ENCODE data around the gene DDI2.
"Not testable (repeated sequence)": the region's sequence is repeated elsewhere in the genome, so short reads cannot be mapped to it uniquely, and the experiment has no call there.

Gene DDI2

GRCh38 chr1:15637826-15638225, 20.6 kb downstream of the DDI2 start:
- no peak for DNase-seq

GRCh38 chr1:15639262-15639661, 22.0 kb downstream of the DDI2 start:
- no peak for DNase-seq

DNA sequence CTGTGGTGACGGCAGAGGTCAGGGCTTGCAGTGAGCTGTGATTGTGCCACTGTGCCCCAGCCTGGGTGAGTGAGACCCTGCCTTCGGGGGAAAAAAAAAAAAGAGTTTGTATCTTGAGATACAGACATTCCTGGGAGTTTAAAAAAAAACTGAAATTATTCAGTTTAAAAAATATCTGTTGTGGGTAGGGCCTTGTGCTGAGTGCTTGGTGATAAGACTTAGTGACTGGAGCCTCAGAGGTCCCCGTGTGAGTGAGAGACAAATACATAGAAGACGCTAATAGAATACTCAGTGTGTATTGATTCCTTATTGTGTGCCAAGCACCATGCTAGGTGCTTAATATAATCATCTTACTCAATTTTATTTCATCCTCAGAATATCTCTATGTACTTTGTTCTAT, 22.7 kb downstream of the DDI2 start:
- DNase-seq = no peak

GRCh38 chr1:15640667-15641066, 23.4 kb downstream of the DDI2 start:
- DNase-seq = peak in 1 of 2 donors; percentile 28

DNA sequence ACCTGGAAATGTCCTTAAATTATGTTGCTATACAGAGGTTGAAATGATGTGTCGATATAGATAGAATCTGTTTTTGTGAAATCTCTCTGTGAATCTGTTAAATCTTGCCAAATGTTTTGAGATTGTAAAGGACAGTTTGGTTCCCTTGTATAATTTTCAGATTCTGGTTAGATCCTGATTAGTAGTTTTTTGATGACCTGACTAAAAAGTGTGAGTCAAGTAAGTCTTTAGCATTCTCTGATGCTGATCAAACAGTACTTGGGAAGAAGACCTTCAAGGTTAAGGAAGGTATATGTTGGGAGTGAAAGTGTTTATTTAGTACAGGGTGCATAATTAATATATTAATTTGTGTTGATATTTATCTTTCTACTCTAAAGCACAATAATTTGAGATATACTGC, 32.7 kb downstream of the DDI2 start:
- DNase-seq = no peak

DNA sequence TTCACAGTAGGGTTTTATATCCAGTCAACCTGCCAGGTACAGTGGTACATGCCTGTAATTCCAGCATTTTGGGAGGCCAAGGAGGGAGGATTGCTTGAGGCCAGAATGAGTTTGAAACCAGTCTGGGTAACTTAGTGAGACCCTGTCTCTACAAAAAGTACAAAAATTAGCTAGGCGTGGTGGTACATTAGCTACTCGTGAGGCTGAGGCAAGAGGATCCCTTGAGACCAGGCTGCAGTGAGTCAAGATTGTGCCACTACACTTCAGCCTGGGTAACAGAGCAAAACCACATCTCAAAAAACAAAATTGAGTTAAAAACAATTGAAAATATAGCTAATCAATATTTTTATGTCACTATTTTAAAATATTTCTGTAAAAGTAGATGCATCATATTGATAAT, 33.2 kb downstream of the DDI2 start:
- DNase-seq = no peak

- not testable (repeated sequence) for DNase-seq
These were observed 34.9 kb downstream of the DDI2 start for GRCh38 chr1:15652130-15652529.

DNA sequence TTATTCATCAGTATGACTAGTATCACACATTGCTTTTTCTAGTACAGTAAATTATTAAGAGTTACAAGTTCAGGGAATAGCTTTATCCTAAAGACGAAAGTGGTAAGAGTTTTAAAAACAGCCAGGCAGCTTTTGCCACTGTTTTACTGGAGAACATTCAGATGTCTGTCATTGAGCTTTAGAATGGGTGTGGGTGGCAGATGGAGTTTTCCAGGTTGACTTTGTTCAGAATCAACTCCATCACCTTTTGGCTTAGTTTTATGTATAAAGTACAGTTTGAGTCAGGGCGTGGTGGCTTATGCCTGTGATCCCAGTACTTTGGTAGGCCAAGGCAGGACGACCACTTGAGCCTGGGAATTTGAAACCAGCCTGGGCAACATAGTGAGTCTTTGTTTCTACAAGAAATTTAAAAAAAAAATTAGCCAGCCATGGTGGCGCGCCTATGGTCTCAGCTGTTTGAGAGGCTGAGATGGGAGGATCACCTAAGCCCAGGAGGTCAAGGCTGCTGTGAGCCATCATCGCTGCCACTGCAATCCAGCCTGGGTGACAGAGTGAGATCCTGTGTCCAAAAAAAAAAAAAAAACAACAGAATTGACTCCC, 36.9 kb downstream of the DDI2 start:
- no peak for DNase-seq

- peak in 1 of 2 donors; percentile 16 for DNase-seq
These were observed 39.2 kb downstream of the DDI2 start for GRCh38 chr1:15656464-15656863.

DNA sequence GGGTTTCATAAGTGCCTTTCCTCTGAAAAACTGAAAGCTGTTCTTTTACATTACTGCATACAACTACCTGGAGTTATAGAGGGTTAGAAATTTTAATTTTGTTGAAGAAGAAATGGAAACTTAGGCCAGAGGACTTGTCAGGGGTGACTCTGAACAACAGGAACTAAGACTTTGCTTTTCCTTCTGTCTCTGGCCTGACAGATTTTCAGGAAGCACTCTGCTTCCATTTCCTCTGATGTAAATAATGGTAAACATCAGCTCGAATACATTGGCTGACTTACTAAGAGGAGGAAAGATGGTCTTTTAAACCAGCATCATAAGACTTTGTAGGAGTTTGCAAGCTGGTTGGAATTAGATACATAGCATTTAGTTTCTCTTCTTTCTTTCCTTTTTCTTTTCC, 39.8 kb downstream of the DDI2 start:
- peak; percentile 20 for DNase-seq

DNA sequence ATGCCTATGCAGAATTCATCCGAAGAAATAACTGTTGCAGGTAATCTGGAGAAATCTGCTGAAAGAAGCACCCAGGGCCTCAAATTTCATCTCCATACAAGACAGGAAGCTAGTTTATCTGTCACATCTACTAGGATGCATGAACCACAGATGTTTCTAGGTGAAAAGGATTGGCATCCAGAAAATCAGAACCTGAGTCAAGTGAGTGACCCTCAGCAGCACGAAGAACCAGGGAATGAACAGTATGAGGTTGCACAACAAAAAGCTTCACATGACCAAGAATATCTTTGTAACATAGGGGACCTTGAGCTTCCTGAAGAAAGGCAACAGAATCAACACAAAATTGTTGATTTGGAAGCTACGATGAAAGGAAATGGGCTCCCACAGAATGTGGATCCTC, 42.9 kb downstream of the DDI2 start:
- DNase-seq = no peak

DNA sequence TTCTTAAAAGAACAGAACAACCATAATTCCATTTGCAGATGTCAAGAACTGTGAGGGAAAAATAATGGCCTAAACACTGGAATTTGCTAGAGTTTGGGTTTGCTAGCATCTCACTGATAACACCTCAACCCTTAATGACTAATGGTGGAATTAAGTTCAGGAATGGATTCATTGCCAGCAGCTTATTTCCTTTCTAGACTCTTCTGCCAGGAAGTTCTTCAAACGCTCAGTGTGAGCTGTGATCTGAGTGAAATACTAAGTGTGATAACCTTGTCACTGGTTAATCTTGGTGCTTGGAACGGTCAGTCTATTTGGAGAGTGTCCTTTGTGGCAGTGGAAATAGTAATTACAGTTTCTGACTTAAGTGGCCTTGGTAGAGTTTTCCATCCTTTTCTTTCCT, 45.2 kb downstream of the DDI2 start:
- no peak for DNase-seq

- DNase-seq = no peak
These were observed 46.7 kb downstream of the DDI2 start for GRCh38 chr1:15663925-15664324.

GRCh38 chr1:15667362-15667761, 50.1 kb downstream of the DDI2 start:
- DNase-seq = no peak

DNA sequence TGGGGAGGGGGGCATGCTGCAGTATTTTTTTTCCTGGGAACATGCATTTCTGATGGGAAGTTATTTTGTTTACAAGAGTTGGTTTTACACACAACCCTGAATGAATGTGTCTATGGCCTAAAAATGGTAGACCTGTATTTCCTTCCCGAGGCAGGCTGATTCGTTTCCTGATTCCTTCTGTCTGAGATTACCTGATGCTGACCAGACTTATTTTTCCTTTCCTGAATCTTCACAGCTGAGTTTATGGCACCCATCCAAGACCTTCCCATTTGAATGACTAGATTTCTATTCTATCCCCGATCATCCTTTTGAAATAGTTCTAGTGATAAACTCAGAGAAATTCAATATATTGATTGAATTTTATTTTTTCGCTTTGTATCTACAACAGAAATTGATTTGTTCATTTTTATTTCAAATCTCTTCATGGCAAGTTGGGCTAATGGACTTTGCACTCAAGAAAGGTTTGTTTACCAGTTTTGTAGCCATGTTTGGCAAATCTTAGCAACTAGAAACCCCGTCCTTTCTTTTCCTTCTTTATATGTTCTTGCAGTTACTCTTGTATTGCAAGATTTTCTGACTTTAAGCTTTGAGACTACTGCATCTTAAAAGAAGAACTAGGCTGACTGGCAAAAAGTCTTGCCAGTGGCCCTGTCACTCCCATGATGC, 51.0 kb downstream of the DDI2 start:
- DNase-seq = no peak

- DNase-seq = no peak
These were observed 51.8 kb downstream of the DDI2 start for GRCh38 chr1:15669074-15669473.

GRCh38 chr1:15669864-15670263, 52.6 kb downstream of the DDI2 start:
- DNase-seq = no peak

- no peak for DNase-seq
These were observed 54.2 kb downstream of the DDI2 start for GRCh38 chr1:15671430-15671829.

- DNase-seq = peak; percentile 80 to 83
These were observed 57.3 kb downstream of the DDI2 start for GRCh38 chr1:15674386-15675159.

GRCh38 chr1:15676010-15676409, 58.8 kb downstream of the DDI2 start:
- peak; percentile 63 to 64 for DNase-seq

DNA sequence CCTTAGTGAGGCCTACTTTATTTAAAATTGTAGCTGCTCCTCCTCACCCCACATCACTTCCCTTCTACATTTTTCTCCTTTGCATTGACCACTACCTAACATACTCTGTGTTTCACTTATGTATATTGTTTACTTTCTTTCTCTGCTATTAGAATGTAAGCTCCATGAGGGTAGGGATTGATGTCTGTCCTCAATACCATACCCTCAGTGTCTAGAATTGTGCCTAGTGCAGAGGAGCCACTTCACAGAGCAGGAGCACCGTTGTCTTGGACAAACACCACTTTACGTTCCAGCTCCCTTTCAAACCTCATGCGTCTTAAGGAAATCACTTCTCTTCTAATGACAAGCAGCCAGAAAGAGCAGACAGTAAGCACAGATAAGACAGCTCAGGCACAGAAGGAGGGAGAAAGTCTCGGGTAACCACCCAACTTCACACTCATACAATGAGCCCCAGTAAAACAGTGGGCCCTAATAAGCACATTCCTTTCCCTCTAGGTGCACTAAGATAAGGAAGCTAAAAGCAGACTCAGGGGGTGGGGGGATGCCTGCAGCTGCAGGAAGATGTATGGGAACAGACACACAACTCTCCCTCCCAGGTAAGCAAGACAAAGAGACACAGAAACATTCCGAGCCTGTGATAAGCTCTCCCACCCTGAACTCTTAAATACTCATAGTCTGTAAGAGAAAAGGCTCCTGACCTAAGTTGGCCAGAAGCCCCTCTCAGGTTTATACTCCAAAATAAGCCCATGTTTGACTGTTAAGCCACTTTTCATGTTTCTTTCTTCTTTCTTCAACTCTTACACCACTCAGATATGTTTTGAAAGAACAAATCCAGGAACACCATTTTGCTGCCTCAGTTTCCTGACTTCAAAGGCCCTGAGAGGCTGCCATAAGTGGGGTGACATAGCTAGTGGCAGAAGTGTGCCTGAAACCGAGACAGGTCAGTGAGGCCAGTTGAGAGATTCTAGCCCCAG, 59.7 kb downstream of the DDI2 start:
- no peak for DNase-seq

- peak; percentile 46 to 51 for DNase-seq
These were observed 61.3 kb downstream of the DDI2 start for GRCh38 chr1:15678578-15678977.

DNA sequence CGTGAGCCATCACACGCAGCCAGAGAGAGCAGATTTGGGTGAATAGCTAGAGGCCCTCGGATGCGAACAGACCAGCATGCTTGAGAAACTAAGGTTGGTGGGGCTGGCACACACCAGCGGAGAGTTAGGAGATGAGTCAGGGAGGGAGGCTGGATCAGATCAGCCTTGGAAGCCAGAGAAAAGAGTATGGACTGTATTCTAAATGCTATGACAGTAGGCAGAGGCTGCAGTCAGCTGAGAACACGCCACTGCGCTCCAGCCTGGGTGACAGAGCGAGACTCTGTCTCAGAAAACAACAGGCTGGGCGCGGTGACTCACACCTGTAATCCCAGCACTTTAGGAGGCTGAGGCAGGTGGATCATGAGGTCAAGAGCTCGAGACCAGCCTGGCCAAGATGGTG, 62.9 kb downstream of the DDI2 start:
- peak in 1 of 2 donors; percentile 35 for DNase-seq

Data from inflammatory macrophage (primary cell).